Mesenchymal stem cell (in vitro differentiated cells and primary cell): ENCODE data around the gene CTSZ.

ENCODE experiments used
- DNase-seq: peaks from one replicate; pipeline ENCODE4 v3.0.0-alpha.2; 2013
- H2AFZ ChIP-seq: one replicate; pipeline ENCODE4 v1.6.1; 2013; ENCODE audit warnings: low read depth, mild to moderate bottlenecking, control low read depth, inconsistent platforms, low read length, moderate library complexity
- H2AK5ac ChIP-seq: 2 replicates; pipeline ENCODE4 v1.6.1; 2013; ENCODE audit warnings: low read length, moderate library complexity, mild to moderate bottlenecking, inconsistent platforms; ENCODE audit not compliant: severe bottlenecking
- H2BK120ac ChIP-seq: one replicate; pipeline ENCODE4 v1.6.1; 2013; ENCODE audit warnings: low read depth, mild to moderate bottlenecking, inconsistent platforms, low read length, moderate library complexity
- H2BK12ac ChIP-seq, 2 experiments: one replicate each; pipeline ENCODE4 v1.6.1; 2013; ENCODE audit warnings: inconsistent platforms in 2 of 2, low read length in 2 of 2, mild to moderate bottlenecking in 2 of 2, moderate library complexity in 2 of 2, control low read depth in 1 of 2
- H2BK15ac ChIP-seq: one replicate; pipeline ENCODE4 v1.6.1; 2013; ENCODE audit warnings: mild to moderate bottlenecking, low read depth, inconsistent platforms; ENCODE audit not compliant: poor library complexity, severe bottlenecking
- H2BK5ac ChIP-seq: 2 replicates; pipeline ENCODE4 v1.6.1; 2013; ENCODE audit warnings: low read depth, mild to moderate bottlenecking, low read length, control low read depth, inconsistent platforms; ENCODE audit not compliant: poor library complexity, severe bottlenecking
- H3K14ac ChIP-seq, 2 experiments: one replicate each; pipeline ENCODE4 v1.6.1; 2013; ENCODE audit warnings: inconsistent platforms in 2 of 2, low read length in 2 of 2, control low read depth in 1 of 2, mild to moderate bottlenecking in 1 of 2, moderate library complexity in 1 of 2
- H3K18ac ChIP-seq, 2 experiments: one replicate each; pipeline ENCODE4 v1.6.1; 2013; ENCODE audit warnings: inconsistent platforms in 2 of 2, low read length in 2 of 2, control low read depth in 1 of 2, low read depth in 1 of 2, mild to moderate bottlenecking in 1 of 2
- H3K23ac ChIP-seq, 2 experiments: one replicate each; pipeline ENCODE4 v1.6.1; 2013; ENCODE audit warnings: inconsistent platforms in 2 of 2, low read length in 2 of 2, mild to moderate bottlenecking in 2 of 2, moderate library complexity in 2 of 2, control low read depth in 1 of 2
- H3K27ac ChIP-seq: 2 replicates; pipeline ENCODE4 v1.5.1; 2013; ENCODE audit warnings: mild to moderate bottlenecking, moderate library complexity, low read length, control low read depth, inconsistent platforms; ENCODE audit not compliant: poor library complexity, severe bottlenecking
- H3K27me3 ChIP-seq, 2 experiments: 2 replicates each; pipeline versions ENCODE4 v1.6.1 to v1.7.0; 2013; ENCODE audit warnings: low read length in 2 of 2, mild to moderate bottlenecking in 2 of 2, moderate library complexity in 2 of 2, control low read depth in 1 of 2, inconsistent platforms in 1 of 2; ENCODE audit not compliant: control insufficient read depth in 1 of 2, insufficient read depth in 1 of 2
- H3K36me3 ChIP-seq, 2 experiments: 2 replicates each; pipeline versions ENCODE4 v1.6.1 to v1.7.0; 2013; ENCODE audit warnings: low read length in 2 of 2, control low read depth in 1 of 2, inconsistent platforms in 1 of 2, low read depth in 1 of 2, mild to moderate bottlenecking in 1 of 2; ENCODE audit not compliant: insufficient read depth in 2 of 2, control insufficient read depth in 1 of 2
- H3K4ac ChIP-seq, 2 experiments: one replicate each; pipeline ENCODE4 v1.6.1; 2013; ENCODE audit warnings: inconsistent platforms in 2 of 2, low read length in 2 of 2, mild to moderate bottlenecking in 2 of 2, moderate library complexity in 2 of 2, control low read depth in 1 of 2, low read depth in 1 of 2
- H3K4me1 ChIP-seq: 2 replicates; pipeline ENCODE4 v1.6.1; 2013; ENCODE audit warnings: low read depth, low read length, control low read depth; ENCODE audit not compliant: control insufficient read depth, insufficient read depth
- H3K4me2 ChIP-seq: 2 replicates; pipeline ENCODE4 v1.6.1; 2013; ENCODE audit warnings: low read length, mild to moderate bottlenecking, inconsistent platforms; ENCODE audit not compliant: poor library complexity, severe bottlenecking
- H3K4me3 ChIP-seq, 2 experiments: 2 replicates each; pipeline versions ENCODE4 v1.5.1 to v1.7.0; 2013; ENCODE audit warnings: low read length in 2 of 2, mild to moderate bottlenecking in 2 of 2, control low read depth in 1 of 2, low read depth in 1 of 2; ENCODE audit not compliant: insufficient read depth in 1 of 2
- H3K79me1 ChIP-seq: replicated peaks from 2 replicates; pipeline ENCODE4 v1.6.1; 2013; ENCODE audit warnings: mild to moderate bottlenecking, control low read depth, low read length, inconsistent platforms; ENCODE audit not compliant: poor library complexity, severe bottlenecking
- H3K9ac ChIP-seq: 2 replicates; pipeline ENCODE4 v1.7.0; 2013; ENCODE audit warnings: mild to moderate bottlenecking, low read length, moderate library complexity
- H3K9me3 ChIP-seq: 2 replicates; pipeline ENCODE4 v1.7.0; 2013; ENCODE audit warnings: mild to moderate bottlenecking, low read length; ENCODE audit not compliant: control insufficient read depth
- H4K8ac ChIP-seq: one replicate; pipeline ENCODE4 v1.6.1; 2013; ENCODE audit warnings: inconsistent platforms, mild to moderate bottlenecking, low read length, moderate library complexity
- H4K91ac ChIP-seq: one replicate; pipeline ENCODE4 v1.6.1; 2013; ENCODE audit warnings: mild to moderate bottlenecking, low read length, inconsistent platforms
- WGBS: methylation state at CpG from one replicate; pipeline ENCODE4 v1.1.7; 2013; ENCODE audit warnings: mixed read lengths; 5-methylcytosine and 5-hydroxymethylcytosine counted together

Gene CTSZ

GRCh38 chr20:59044295-59044694 lies 37.2 kb upstream of the CTSZ start:
- Histone ChIP-seq H3K18ac (no peak overlapping the region), H3K4me3 (no peak overlapping the region), H3K9ac (no peak overlapping the region), H3K27ac (no peak overlapping the region), H3K4ac (no peak overlapping the region), H3K79me1 (no peaks in the 10 kb centered on the region), H4K91ac (no peak overlapping the region), H2BK12ac (no peak overlapping the region), H3K23ac (no peak overlapping the region), H3K4me1 (peaks cover 5% of the 10 kb centered on the region), H2BK5ac (no peak overlapping the region), H3K14ac (no peak overlapping the region), H3K9me3 (no peaks in the 10 kb centered on the region), H2BK120ac (no peak overlapping the region), H3K36me3 (peaks cover 0 to 11% of the 10 kb centered on the region in 2 experiments), H2AFZ (no peak overlapping the region), H3K4me2 (no peak overlapping the region), H4K8ac (no peak overlapping the region), H2AK5ac (no peak overlapping the region), H2BK15ac (no peak overlapping the region), H3K27me3 (no peaks in the 10 kb centered on the region)
- no peak for DNase-seq
- 100% methylated on average over 2 of the region's 3 CpGs for WGBS

DNA sequence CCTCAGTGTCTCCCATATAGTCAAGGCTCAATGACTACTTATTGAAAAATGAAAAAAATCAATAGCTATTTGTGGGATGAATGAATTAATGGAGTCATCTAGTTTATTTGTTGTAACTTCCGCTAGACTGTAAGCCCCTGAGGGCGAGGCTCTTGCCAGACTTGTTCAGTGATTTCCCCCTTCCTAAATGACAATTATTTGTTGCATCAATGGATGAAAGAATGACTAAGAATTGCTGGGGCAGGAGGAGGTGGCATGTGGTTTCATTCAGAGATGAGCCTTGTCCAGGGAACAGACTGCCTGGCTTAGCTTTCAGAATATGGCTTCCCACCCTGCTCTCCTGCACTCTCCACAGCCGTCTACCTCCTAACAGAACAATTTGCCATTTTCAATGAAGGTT lies 36.6 kb upstream of the CTSZ start:
- no peak overlapping the region for H2BK5ac ChIP-seq
- no peak overlapping the region for H3K18ac ChIP-seq
- H4K91ac ChIP-seq: no peak overlapping the region
- no peak overlapping the region for H3K27ac ChIP-seq
- H4K8ac ChIP-seq: no peak overlapping the region
- peaks cover 0 to 11% of the 10 kb centered on the region in 2 experiments for H3K36me3 ChIP-seq
- no peaks in the 10 kb centered on the region for H3K27me3 ChIP-seq
- H3K4me3 ChIP-seq: no peak overlapping the region
- H2BK12ac ChIP-seq: no peak overlapping the region
- H2AFZ ChIP-seq: no peak overlapping the region
- H2BK15ac ChIP-seq: no peak overlapping the region
- H3K23ac ChIP-seq: no peak overlapping the region
- H2AK5ac ChIP-seq: no peak overlapping the region
- no peak overlapping the region for H3K4me2 ChIP-seq
- no peak overlapping the region for H3K14ac ChIP-seq
- no peaks in the 10 kb centered on the region for H3K9me3 ChIP-seq
- no peak for DNase-seq
- 85% methylated on average over 2 of the region's 3 CpGs for WGBS
- no peak overlapping the region for H2BK120ac ChIP-seq
- no peak overlapping the region for H3K9ac ChIP-seq
- no peaks in the 10 kb centered on the region for H3K79me1 ChIP-seq
- H3K4ac ChIP-seq: no peak overlapping the region
- H3K4me1 ChIP-seq: peaks cover 5% of the 10 kb centered on the region

GRCh38 chr20:59042796-59043631 lies 36.0 kb upstream of the CTSZ start:
- 71% methylated on average over 46 of the region's 66 CpGs for WGBS
- H2BK5ac ChIP-seq: no peak overlapping the region

GRCh38 chr20:59042151-59042795 lies 35.2 kb upstream of the CTSZ start, which contains the start of gene PRELID3B:
Gene PRELID3B, minus strand, starts transcription at chr20:59042786. Its CDS starts 56 bp downstream, at chr20:59042730.
- peak within 1 kb of the TSS; percentile 81 for H4K91ac ChIP-seq
- WGBS: 63% methylated on average over 50 of the region's 50 CpGs

More at GRCh38 chr20:59042796-59043631, 36.0 kb upstream of the CTSZ start:
- H3K9ac ChIP-seq: peak overlapping the region; percentile 90
- peak overlapping the region; percentile 74 for H3K4me2 ChIP-seq
- H4K8ac ChIP-seq: peak overlapping the region; percentile 70
- H3K4me1 ChIP-seq: peaks cover 5% of the 10 kb centered on the region
- peak; percentile 74 for DNase-seq
- no peaks in the 10 kb centered on the region for H3K27me3 ChIP-seq
- H3K4ac ChIP-seq: peak overlapping the region in 1 of 2 experiments; percentile 9
- H3K23ac ChIP-seq: no peak overlapping the region
- H2AK5ac ChIP-seq: no peak overlapping the region
- peak overlapping the region; percentile 78 to 81 for H3K4me3 ChIP-seq
- no peak overlapping the region for H3K27ac ChIP-seq
- H3K14ac ChIP-seq: peak overlapping the region in 1 of 2 experiments; percentile 48
- H3K79me1 ChIP-seq: no peaks in the 10 kb centered on the region
- peaks cover 0 to 14% of the 10 kb centered on the region in 2 experiments for H3K36me3 ChIP-seq
- H2BK15ac ChIP-seq: no peak overlapping the region
- no peaks in the 10 kb centered on the region for H3K9me3 ChIP-seq
- peak overlapping the region; percentile 66 to 72 for H3K18ac ChIP-seq
- H2BK120ac ChIP-seq: no peak overlapping the region
- peak overlapping the region; percentile 72 for H2AFZ ChIP-seq
- no peak overlapping the region for H2BK12ac ChIP-seq
- peak overlapping the region; percentile 18 for H4K91ac ChIP-seq

More at GRCh38 chr20:59042151-59042795, 35.2 kb upstream of the CTSZ start, which contains the start of gene PRELID3B:
- peaks cover 3 to 22% of the 10 kb centered on the region in 2 experiments for H3K36me3 ChIP-seq
- H2BK15ac ChIP-seq: no peak within 1 kb of the TSS
- H3K4me1 ChIP-seq: peaks cover 5% of the 10 kb centered on the region
- no peak within 1 kb of the TSS for H2BK5ac ChIP-seq
- H2AFZ ChIP-seq: peak within 1 kb of the TSS; percentile 78
- peak within 1 kb of the TSS in 1 of 2 experiments; percentile 32 for H2BK12ac ChIP-seq
- peak within 1 kb of the TSS; percentile 90 for H3K9ac ChIP-seq
- peak within 1 kb of the TSS; percentile 66 to 72 for H3K18ac ChIP-seq
- H3K14ac ChIP-seq: peak within 1 kb of the TSS in 1 of 2 experiments; percentile 50
- no peaks in the 10 kb centered on the region for H3K9me3 ChIP-seq
- H3K23ac ChIP-seq: no peak within 1 kb of the TSS
- H3K4me2 ChIP-seq: peak within 1 kb of the TSS; percentile 74
- peak within 1 kb of the TSS; percentile 9 to 63 for H3K4ac ChIP-seq
- peak; percentile 27 for DNase-seq
- no peak within 1 kb of the TSS for H2BK120ac ChIP-seq
- H3K27ac ChIP-seq: no peak within 1 kb of the TSS
- no peak within 1 kb of the TSS for H2AK5ac ChIP-seq
- H4K8ac ChIP-seq: peak within 1 kb of the TSS; percentile 77
- no peaks in the 10 kb centered on the region for H3K79me1 ChIP-seq
- H3K27me3 ChIP-seq: no peaks in the 10 kb centered on the region
- H3K4me3 ChIP-seq: peak within 1 kb of the TSS; percentile 78 to 81
